Prostate gland (tissue), 2 donors: ENCODE results near the gene LRRC4C.

Experiments used
- POLR2A ChIP-seq: fragments of 450-650 bp; IDR thresholded peaks from one replicate; pipeline ENCODE4 v1.6.1; 2016; ENCODE audit warnings: antibody characterized with exemption, mild to moderate bottlenecking
- POLR2AphosphoS5 ChIP-seq: sonication (generic); formaldehyde crosslinking; IDR thresholded peaks from one replicate; pipeline ENCODE4 v1.6.1; 2017; ENCODE audit warnings: antibody characterized with exemption
- TF ChIP-seq, protein P1 (sequence below), 4 experiments: fragments of 200-600 bp in 2 of 4; fragments of 450-650 bp in 2 of 4; sonication (generic) in 2 of 4; IDR thresholded peaks; 1 replicate in 3 of 4; 2 replicates in 1 of 4; pipeline ENCODE4 v1.5.1; 2016 to 2019; ENCODE audit warnings: antibody characterized with exemption in 4 of 4, mild to moderate bottlenecking in 2 of 4, moderate library complexity in 2 of 4

GRCh38 chr11:41446107-41446506 lies 13.3 kb downstream of the LRRC4C start:
- TF ChIP-seq POLR2AphosphoS5 (no peak), POLR2A (no peak)
- TF ChIP-seq, protein P1, sequence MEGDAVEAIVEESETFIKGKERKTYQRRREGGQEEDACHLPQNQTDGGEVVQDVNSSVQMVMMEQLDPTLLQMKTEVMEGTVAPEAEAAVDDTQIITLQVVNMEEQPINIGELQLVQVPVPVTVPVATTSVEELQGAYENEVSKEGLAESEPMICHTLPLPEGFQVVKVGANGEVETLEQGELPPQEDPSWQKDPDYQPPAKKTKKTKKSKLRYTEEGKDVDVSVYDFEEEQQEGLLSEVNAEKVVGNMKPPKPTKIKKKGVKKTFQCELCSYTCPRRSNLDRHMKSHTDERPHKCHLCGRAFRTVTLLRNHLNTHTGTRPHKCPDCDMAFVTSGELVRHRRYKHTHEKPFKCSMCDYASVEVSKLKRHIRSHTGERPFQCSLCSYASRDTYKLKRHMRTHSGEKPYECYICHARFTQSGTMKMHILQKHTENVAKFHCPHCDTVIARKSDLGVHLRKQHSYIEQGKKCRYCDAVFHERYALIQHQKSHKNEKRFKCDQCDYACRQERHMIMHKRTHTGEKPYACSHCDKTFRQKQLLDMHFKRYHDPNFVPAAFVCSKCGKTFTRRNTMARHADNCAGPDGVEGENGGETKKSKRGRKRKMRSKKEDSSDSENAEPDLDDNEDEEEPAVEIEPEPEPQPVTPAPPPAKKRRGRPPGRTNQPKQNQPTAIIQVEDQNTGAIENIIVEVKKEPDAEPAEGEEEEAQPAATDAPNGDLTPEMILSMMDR (IDR thresholded peaks at IDR 0.05) = no peak
